ENCODE results near the gene INTS11.
A peak's percentile ranks its signal among the peaks of the same experiment; 100 is the strongest.

Gene INTS11

DNA sequence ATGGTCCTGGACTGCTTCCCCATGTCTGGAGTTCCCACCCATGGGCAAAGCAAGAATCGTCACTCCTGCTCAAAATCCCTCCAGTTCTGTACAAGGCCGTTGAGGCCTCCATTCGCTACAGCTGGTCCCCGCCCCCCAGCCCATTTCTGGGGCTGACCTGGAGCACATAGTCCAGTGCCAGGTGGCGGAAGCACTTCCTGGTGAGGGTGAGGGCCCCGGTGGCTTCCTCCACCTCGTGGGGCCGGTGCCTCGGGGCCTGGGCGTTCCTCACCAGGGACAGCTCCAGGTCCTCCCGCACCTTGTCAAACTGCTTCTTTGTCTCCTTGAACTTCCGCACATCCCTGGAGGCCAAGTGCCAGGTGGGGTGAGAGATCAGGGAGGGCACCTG lies 24.1 kb downstream of the INTS11 start:
- Histone ChIP-seq H4K8ac (ENCODE audit: low read depth, low read length) (no peak overlapping the region), H3K79me1 (ENCODE audit: low read length) (peaks cover 10% of the 10 kb centered on the region), H3K9me3 (ENCODE audit: insufficient read depth, low read depth, low read length) (peaks cover 8% of the 10 kb centered on the region), H3K4me1 (ENCODE audit: control insufficient read depth in 1 of 2, insufficient read depth in 2 of 2, low read length in 2 of 2) (peaks cover 22 to 23% of the 10 kb centered on the region in 2 experiments), H2BK12ac (ENCODE audit: low read length) (no peak overlapping the region), H3K27ac (ENCODE audit: low read depth, low read length) (no peak overlapping the region), H3K9ac (ENCODE audit: low read length) (no peak overlapping the region), H4K91ac (ENCODE audit: low read depth, low read length) (no peak overlapping the region), H3K4me2 (ENCODE audit: low read length) (no peak overlapping the region), H2BK5ac (ENCODE audit: low read depth, low read length, poor library complexity) (no peak overlapping the region), H2AFZ (ENCODE audit: insufficient read depth, low read length, poor library complexity) (no peak overlapping the region), H3K14ac (ENCODE audit: low read length) (no peak overlapping the region), H2AK5ac (ENCODE audit: low read length) (no peak overlapping the region), H2BK120ac (ENCODE audit: insufficient read depth, low read length, poor library complexity) (no peak overlapping the region), H3K79me2 (ENCODE audit: control insufficient read depth, insufficient read depth, low read length, poor library complexity) (peaks cover 4% of the 10 kb centered on the region), H3K4me3 (ENCODE audit: low read depth, low read length) (no peak overlapping the region), H3K4ac (ENCODE audit: low read depth, low read length) (no peak overlapping the region), H3K27me3 (ENCODE audit: insufficient read depth, low read length) (no peaks in the 10 kb centered on the region), H3K23ac (ENCODE audit: low read length) (no peak overlapping the region), H3K36me3 (ENCODE audit: control insufficient read depth in 1 of 2, insufficient read depth in 2 of 2, low read length in 2 of 2) (peaks cover 22 to 24% of the 10 kb centered on the region in 2 experiments), H4K12ac (ENCODE audit: low read depth, low read length) (no peak overlapping the region), H3K18ac (ENCODE audit: low read length) (no peak overlapping the region)
- no CpG with 5 or more reads among the region's 12 CpGs for WGBS (ENCODE audit: extremely low coverage, insufficient coverage, insufficient read length)
- peak in 1 of 2 donors; percentile 52 for DNase-seq

DNA sequence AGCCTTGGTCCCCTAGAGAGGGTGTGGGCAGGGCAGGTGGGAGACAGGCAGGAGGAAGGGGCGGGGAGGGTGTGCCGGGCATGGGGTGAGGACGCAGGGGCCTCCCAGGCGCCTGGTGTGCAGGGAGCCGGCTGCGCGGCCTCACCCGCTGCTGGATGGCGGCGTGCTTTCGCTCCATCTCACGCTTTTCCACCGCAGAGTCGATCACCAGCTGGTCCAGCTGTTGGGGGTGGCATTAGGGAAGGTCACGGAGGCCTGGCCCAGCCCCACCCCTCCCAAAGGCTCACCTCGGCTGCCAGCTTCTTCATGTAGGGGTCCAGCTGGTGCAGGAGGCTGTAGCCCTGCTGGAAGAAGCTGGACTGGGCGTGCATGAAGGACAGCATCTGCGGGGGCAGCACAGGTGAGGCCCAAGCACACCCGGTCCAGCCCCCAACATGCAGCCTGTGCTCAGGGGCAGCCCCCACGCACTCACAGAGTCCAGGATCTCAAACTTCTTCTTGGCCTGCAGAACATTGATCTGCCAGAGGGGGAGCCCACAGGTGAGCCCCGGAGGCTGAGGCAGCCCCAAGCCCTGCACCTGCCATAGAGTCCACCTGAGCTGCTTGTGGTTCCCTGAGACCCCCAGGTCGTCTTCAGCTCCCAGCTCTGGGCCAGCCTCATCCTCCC lies 24.6 kb downstream of the INTS11 start:
- WGBS (ENCODE audit: extremely low coverage, insufficient coverage, insufficient read length), result no CpG with 5 or more reads among the region's 22 CpGs
- no peak overlapping the region for H3K14ac ChIP-seq (ENCODE audit: low read length)
- H3K79me2 ChIP-seq (ENCODE audit: control insufficient read depth, insufficient read depth, low read length, poor library complexity), result peaks cover 3% of the 10 kb centered on the region
- H3K18ac ChIP-seq (ENCODE audit: low read length), result no peak overlapping the region
- H2AFZ ChIP-seq (ENCODE audit: insufficient read depth, low read length, poor library complexity), result no peak overlapping the region
- peaks cover 17 to 18% of the 10 kb centered on the region in 2 experiments for H3K4me1 ChIP-seq (ENCODE audit: control insufficient read depth in 1 of 2, insufficient read depth in 2 of 2, low read length in 2 of 2)
- no peak overlapping the region for H3K9ac ChIP-seq (ENCODE audit: low read length)
- no peak overlapping the region for H2AK5ac ChIP-seq (ENCODE audit: low read length)
- peaks cover 26 to 28% of the 10 kb centered on the region in 2 experiments for H3K36me3 ChIP-seq (ENCODE audit: control insufficient read depth in 1 of 2, insufficient read depth in 2 of 2, low read length in 2 of 2)
- no peak overlapping the region for H4K12ac ChIP-seq (ENCODE audit: low read depth, low read length)
- no peak overlapping the region for H3K4me3 ChIP-seq (ENCODE audit: low read depth, low read length)
- H3K4ac ChIP-seq (ENCODE audit: low read depth, low read length), result no peak overlapping the region
- H3K79me1 ChIP-seq (ENCODE audit: low read length), result peaks cover 4% of the 10 kb centered on the region
- H4K8ac ChIP-seq (ENCODE audit: low read depth, low read length), result no peak overlapping the region
- no peaks in the 10 kb centered on the region for H3K27me3 ChIP-seq (ENCODE audit: insufficient read depth, low read length)
- no peak overlapping the region for H3K23ac ChIP-seq (ENCODE audit: low read length)
- no peak for DNase-seq
- no peak overlapping the region for H3K4me2 ChIP-seq (ENCODE audit: low read length)
- H3K9me3 ChIP-seq (ENCODE audit: insufficient read depth, low read depth, low read length), result peaks cover 8% of the 10 kb centered on the region
- no peak overlapping the region for H2BK12ac ChIP-seq (ENCODE audit: low read length)
- no peak overlapping the region for H3K27ac ChIP-seq (ENCODE audit: low read depth, low read length)
- no peak overlapping the region for H2BK120ac ChIP-seq (ENCODE audit: insufficient read depth, low read length, poor library complexity)
- no peak overlapping the region for H2BK5ac ChIP-seq (ENCODE audit: low read depth, low read length, poor library complexity)
- H4K91ac ChIP-seq (ENCODE audit: low read depth, low read length), result no peak overlapping the region

DNA sequence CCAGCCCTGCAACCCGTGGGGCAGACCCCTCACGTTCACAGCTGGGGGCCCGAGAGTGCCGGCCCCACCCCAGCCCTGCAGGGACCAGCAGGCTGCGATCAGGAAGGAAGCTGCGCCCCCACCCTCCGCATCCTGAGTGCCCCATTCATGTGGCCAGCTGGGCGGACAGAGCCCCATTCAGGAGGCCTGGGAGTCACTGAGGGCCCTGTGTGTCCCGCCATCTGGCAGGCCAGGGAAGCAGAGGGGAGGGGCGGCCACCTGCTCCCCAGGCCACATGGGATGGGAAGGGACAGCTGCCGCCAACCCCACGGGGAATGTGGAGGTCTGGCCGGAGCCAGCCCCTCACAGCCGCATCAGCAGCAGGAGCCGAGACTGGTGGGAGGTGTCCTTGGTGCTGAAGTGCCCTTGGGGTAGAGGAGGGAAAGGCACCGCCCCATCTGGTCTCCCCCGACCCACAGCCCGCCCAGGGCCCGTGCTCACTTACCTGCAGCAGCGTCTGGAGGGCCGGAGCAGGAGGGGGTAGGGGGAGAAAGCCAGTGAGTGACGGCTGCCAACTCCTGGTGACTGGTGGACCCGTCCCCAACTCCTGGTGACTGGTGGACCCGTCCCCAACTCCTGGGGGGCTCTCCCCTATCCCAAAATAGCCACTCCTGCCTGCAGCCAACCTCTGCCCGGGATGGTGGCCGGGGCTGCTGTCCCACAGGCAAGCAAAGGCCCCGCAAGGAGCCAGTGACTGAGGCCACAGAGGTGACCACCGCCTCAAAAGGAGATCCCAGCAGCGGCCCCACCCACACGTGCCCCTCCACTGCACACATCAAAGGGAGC lies 25.4 kb downstream of the INTS11 start:
- Histone ChIP-seq H3K4me1 (ENCODE audit: control insufficient read depth in 1 of 2, insufficient read depth in 2 of 2, low read length in 2 of 2) (peaks cover 10 to 11% of the 10 kb centered on the region in 2 experiments), H3K27me3 (ENCODE audit: insufficient read depth, low read length) (no peaks in the 10 kb centered on the region), H3K79me1 (ENCODE audit: low read length) (no peaks in the 10 kb centered on the region), H3K4me3 (ENCODE audit: low read depth, low read length) (no peak overlapping the region), H4K91ac (ENCODE audit: low read depth, low read length) (no peak overlapping the region), H3K23ac (ENCODE audit: low read length) (no peak overlapping the region), H4K8ac (ENCODE audit: low read depth, low read length) (no peak overlapping the region), H3K36me3 (ENCODE audit: control insufficient read depth in 1 of 2, insufficient read depth in 2 of 2, low read length in 2 of 2) (peaks cover 33 to 36% of the 10 kb centered on the region in 2 experiments), H4K12ac (ENCODE audit: low read depth, low read length) (no peak overlapping the region), H3K14ac (ENCODE audit: low read length) (no peak overlapping the region), H3K9ac (ENCODE audit: low read length) (no peak overlapping the region), H2AK5ac (ENCODE audit: low read length) (no peak overlapping the region), H3K18ac (ENCODE audit: low read length) (no peak overlapping the region), H3K79me2 (ENCODE audit: control insufficient read depth, insufficient read depth, low read length, poor library complexity) (no peaks in the 10 kb centered on the region), H2AFZ (ENCODE audit: insufficient read depth, low read length, poor library complexity) (no peak overlapping the region), H3K4ac (ENCODE audit: low read depth, low read length) (no peak overlapping the region), H2BK5ac (ENCODE audit: low read depth, low read length, poor library complexity) (no peak overlapping the region), H2BK12ac (ENCODE audit: low read length) (no peak overlapping the region), H3K9me3 (ENCODE audit: insufficient read depth, low read depth, low read length) (peaks cover 8% of the 10 kb centered on the region), H3K27ac (ENCODE audit: low read depth, low read length) (no peak overlapping the region), H3K4me2 (ENCODE audit: low read length) (no peak overlapping the region), H2BK120ac (ENCODE audit: insufficient read depth, low read length, poor library complexity) (no peak overlapping the region)
- no peak for DNase-seq
- WGBS (ENCODE audit: extremely low coverage, insufficient coverage, insufficient read length), result no CpG with 5 or more reads among the region's 30 CpGs

DNA sequence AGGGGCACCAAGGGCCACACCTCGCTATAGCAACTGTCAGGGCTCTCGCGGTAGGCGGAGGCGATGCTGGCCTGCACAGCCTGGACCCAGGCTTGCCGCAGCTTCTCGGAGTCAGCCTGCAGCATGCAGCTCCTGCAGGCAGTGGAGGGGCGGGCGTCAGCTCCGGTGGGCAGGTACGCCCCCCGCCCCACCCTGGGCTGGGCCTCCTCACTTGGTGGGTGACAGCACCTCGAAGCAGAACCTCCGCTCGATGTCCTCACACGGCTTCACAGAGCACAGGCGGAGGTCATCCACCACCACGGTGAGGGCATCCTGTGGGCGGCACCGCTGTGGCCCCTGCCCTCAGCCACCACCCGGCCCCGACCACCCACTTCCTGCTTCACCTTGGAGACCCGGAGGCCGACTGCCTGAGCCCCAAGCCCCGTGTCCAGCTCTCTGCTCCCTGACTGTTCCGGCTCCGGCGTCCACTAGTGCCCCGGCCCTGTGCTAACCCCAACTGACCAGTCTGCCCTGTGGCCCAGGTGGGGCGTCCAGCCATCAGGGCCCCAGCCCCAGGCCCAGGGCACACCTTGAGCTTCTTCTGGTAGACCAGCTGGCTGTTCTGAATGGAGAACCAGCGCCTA lies 26.5 kb downstream of the INTS11 start:
- Histone ChIP-seq H3K4me3 (ENCODE audit: low read depth, low read length) (no peak overlapping the region), H4K8ac (ENCODE audit: low read depth, low read length) (no peak overlapping the region), H2AFZ (ENCODE audit: insufficient read depth, low read length, poor library complexity) (no peak overlapping the region), H2BK5ac (ENCODE audit: low read depth, low read length, poor library complexity) (no peak overlapping the region), H3K4ac (ENCODE audit: low read depth, low read length) (no peak overlapping the region), H4K12ac (ENCODE audit: low read depth, low read length) (no peak overlapping the region), H3K4me1 (ENCODE audit: control insufficient read depth in 1 of 2, insufficient read depth in 2 of 2, low read length in 2 of 2) (peaks cover 2% of the 10 kb centered on the region in 2 experiments), H4K91ac (ENCODE audit: low read depth, low read length) (no peak overlapping the region), H3K23ac (ENCODE audit: low read length) (no peak overlapping the region), H3K36me3 (ENCODE audit: control insufficient read depth in 1 of 2, insufficient read depth in 2 of 2, low read length in 2 of 2) (peaks cover 35 to 44% of the 10 kb centered on the region in 2 experiments), H3K18ac (ENCODE audit: low read length) (no peak overlapping the region), H2BK120ac (ENCODE audit: insufficient read depth, low read length, poor library complexity) (no peak overlapping the region), H3K4me2 (ENCODE audit: low read length) (no peak overlapping the region), H3K27me3 (ENCODE audit: insufficient read depth, low read length) (no peaks in the 10 kb centered on the region), H3K14ac (ENCODE audit: low read length) (no peak overlapping the region), H3K79me2 (ENCODE audit: control insufficient read depth, insufficient read depth, low read length, poor library complexity) (no peaks in the 10 kb centered on the region), H3K79me1 (ENCODE audit: low read length) (no peaks in the 10 kb centered on the region), H3K9ac (ENCODE audit: low read length) (no peak overlapping the region), H3K9me3 (ENCODE audit: insufficient read depth, low read depth, low read length) (peaks cover 8% of the 10 kb centered on the region), H2AK5ac (ENCODE audit: low read length) (no peak overlapping the region), H3K27ac (ENCODE audit: low read depth, low read length) (no peak overlapping the region), H2BK12ac (ENCODE audit: low read length) (no peak overlapping the region)
- no CpG with 5 or more reads among the region's 31 CpGs for WGBS (ENCODE audit: extremely low coverage, insufficient coverage, insufficient read length)
- no peak for DNase-seq
